Pancreas (tissue), 10 donors: Measurements from ENCODE around the gene LRP6. TPM values are rescaled to one million over a fixed set of nuclear protein-coding genes. Genes with fewer than 3 reads are reported as not detected.

ENCODE experiments used
- ATAC-seq, 4 donors: fragments of 200-7000 bp; cut with Tn5 transposase; one replicate each; pipeline versions ENCODE4 v1.8.0 to v1.9.1; 2020; ENCODE audit warnings: mild to moderate bottlenecking in 4 of 4, moderate library complexity in 4 of 4
- DNase-seq, 6 donors: peaks; one replicate each; pipeline ENCODE4 v3.0.0-alpha.2; 2020
- FAIRE-seq: peaks from 2 replicates; lab custom pipeline; 2012; peaks lifted over from hg19 to GRCh38; lab: Jason Lieb, UNC
- H3K27ac ChIP-seq, 4 donors: fragments of 200-600 bp; sonication (generic); 1 replicate in 3 of 4; 2 replicates in 1 of 4; pipeline versions ENCODE4 v1.5.0 to v1.8.0; 2020
- H3K27me3 ChIP-seq, 4 donors: fragments of 200-600 bp; one replicate each; pipeline ENCODE4 v1.8.0; 2021
- H3K36me3 ChIP-seq, 3 donors: fragments of 200-600 bp; sonication (generic) in 1 of 3; one replicate each; pipeline versions ENCODE4 v1.5.0 to v1.8.0; 2020 to 2021
- H3K4me1 ChIP-seq, 3 donors: fragments of 200-600 bp; one replicate each; pipeline ENCODE4 v1.8.0; 2021
- H3K4me3 ChIP-seq, 4 donors: fragments of 200-600 bp; sonication (generic) in 2 of 4; one replicate each; pipeline versions ENCODE4 v1.5.0 to v1.8.0; 2020 to 2021
- H3K9me3 ChIP-seq, 4 donors: fragments of 200-600 bp; one replicate each; pipeline ENCODE4 v1.8.0; 2021
- WGBS, 2 donors: extraction: QIAGEN DNeasy Blood & Tissue Kit; methylation state at CpG; one replicate each; pipeline ENCODE4 v1.1.7; 2013; 5-methylcytosine and 5-hydroxymethylcytosine counted together
- intact Hi-C, 3 donors: fragments of 100-400 bp; cut with DNase I; formaldehyde crosslinking; loops; one replicate each; pipeline versions ENCODE4 v1.11.1 to v1.14.2; 2022
- polyA plus RNA-seq, 2 donors: library from polyadenylated mRNA; stranded (reverse); fragments of 200-250 nt; gene quantifications; one replicate each; pipeline ENCODE4 v1.2.3, GENCODE V29; 2013
- total RNA-seq, 6 donors: library from RNA; stranded (reverse); fragmentation: NEBNext Ultra II Directional in 4 of 6; extraction: Animal tissue kit (Norgen Biotek cat#: 25700) in 4 of 6; gene quantifications; one replicate each; pipeline versions ENCODE4 v1.2.1 to v1.2.4, GENCODE V29; 2021 to 2023
- TF ChIP-seq, protein P1 (sequence below), 4 donors: fragments of 200-600 bp; sonication (generic) in 3 of 4; IDR thresholded peaks; one replicate each; pipeline versions ENCODE4 v1.5.0 to v1.8.0; 2021; ENCODE audit warnings: antibody characterized with exemption in 4 of 4
- donor health status: healthy with polysubstance abuse.
- donor health status: DM: no; HTN: no; CAD: no; lungs with moderate emphysema.
- donor health status: DM: no; HTN: no; CAD: no.
- donor health status: control.
- donor health status: control.
- donor health status: Bipolar disorder and iron deficiency.
- donor health status: DM: yes; HTN: yes; CAD: no.
- donor health status: DM: no; HTN: no; CAD: no.
- donor health status: DM: no; HTN: no; CAD: no.
- donor health status: DM: yes; HTN: yes; CAD: no.

Gene LRP6
- total and polyA plus RNA-seq, 8 donors, result 6.1 to 28.3 (median 21.2) TPM

DNA sequence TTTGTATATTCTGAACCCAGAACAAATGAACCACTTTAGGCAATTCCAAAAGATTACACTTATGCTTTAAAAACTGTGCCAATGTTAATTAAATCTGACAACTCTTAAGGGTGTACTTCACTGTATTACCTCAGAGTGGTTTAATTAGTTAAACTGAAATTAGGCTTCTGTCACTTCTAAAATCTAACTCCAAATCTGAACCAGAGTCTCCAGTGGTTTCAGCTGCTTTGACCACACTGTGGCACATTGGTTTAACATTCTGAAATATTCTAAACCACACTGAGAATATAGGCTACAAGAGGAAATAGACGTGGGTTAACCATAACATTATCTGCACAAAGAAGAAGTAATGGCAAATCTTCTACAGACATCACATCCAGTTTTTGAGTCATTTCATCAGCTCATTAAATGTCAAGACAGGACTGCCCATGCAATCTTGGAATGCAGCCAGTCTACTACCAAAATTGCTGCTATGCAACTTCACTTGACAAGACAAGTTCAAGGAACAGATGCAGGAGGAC, 94.8 kb downstream of the LRP6 start:
- TF ChIP-seq, protein P1, sequence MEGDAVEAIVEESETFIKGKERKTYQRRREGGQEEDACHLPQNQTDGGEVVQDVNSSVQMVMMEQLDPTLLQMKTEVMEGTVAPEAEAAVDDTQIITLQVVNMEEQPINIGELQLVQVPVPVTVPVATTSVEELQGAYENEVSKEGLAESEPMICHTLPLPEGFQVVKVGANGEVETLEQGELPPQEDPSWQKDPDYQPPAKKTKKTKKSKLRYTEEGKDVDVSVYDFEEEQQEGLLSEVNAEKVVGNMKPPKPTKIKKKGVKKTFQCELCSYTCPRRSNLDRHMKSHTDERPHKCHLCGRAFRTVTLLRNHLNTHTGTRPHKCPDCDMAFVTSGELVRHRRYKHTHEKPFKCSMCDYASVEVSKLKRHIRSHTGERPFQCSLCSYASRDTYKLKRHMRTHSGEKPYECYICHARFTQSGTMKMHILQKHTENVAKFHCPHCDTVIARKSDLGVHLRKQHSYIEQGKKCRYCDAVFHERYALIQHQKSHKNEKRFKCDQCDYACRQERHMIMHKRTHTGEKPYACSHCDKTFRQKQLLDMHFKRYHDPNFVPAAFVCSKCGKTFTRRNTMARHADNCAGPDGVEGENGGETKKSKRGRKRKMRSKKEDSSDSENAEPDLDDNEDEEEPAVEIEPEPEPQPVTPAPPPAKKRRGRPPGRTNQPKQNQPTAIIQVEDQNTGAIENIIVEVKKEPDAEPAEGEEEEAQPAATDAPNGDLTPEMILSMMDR (IDR thresholded peaks at IDR 0.05), result no peak
- 54 to 57% methylated on average over 1 of the region's 1 CpG for WGBS, 2 donors

DNA sequence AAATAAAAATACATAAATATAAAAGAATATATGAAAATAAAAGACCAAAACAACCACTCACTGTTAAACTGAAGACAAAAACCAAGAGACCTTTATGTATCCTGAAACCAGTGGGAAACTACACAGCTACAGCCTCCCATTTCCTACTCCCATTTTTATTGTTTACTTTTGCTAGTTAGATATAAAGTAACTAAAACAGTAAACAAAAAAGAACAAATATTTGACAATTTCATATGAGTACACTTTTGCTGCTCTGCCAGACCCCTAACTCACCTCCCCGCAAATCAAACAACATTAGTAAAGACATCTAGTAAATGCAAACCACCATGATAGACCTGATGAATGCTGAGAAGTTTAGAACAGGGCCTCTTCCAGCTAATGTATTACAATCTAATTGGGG, 99.0 kb downstream of the LRP6 start:
- Histone ChIP-seq H3K9me3 (no peaks in the 10 kb centered on the region), H3K27ac (peak overlapping the region in 2 of 4 donors; percentile 7 to 23), H3K27me3 (no peaks in the 10 kb centered on the region), H3K4me3 (no peak overlapping the region), H3K36me3 (peaks cover 0 to 6% (median 0%) of the 10 kb centered on the region in 3 donors), H3K4me1 (peaks cover 4 to 13% (median 9%) of the 10 kb centered on the region in 3 donors)
- ATAC-seq, result peak; percentile 73 to 87 (median 82)
- FAIRE-seq, result no peak
- no peak for DNase-seq
- 20 to 31% methylated on average over 1 of the region's 1 CpG for WGBS, 2 donors
- TF ChIP-seq, protein P1 (IDR thresholded peaks at IDR 0.05), result no peak
- intact Hi-C loops, result no loop called here

More for the DNA sequence above, 94.8 kb downstream of the LRP6 start:
- no peak for FAIRE-seq
- Histone ChIP-seq H3K4me1 (peaks cover 9 to 21% (median 12%) of the 10 kb centered on the region in 3 donors), H3K27me3 (no peaks in the 10 kb centered on the region), H3K9me3 (no peaks in the 10 kb centered on the region), H3K4me3 (no peak overlapping the region), H3K27ac (no peak overlapping the region), H3K36me3 (no peaks in the 10 kb centered on the region)
- DNase-seq, result no peak
- ATAC-seq, result no peak
- intact Hi-C loops, result no loop called here

DNA sequence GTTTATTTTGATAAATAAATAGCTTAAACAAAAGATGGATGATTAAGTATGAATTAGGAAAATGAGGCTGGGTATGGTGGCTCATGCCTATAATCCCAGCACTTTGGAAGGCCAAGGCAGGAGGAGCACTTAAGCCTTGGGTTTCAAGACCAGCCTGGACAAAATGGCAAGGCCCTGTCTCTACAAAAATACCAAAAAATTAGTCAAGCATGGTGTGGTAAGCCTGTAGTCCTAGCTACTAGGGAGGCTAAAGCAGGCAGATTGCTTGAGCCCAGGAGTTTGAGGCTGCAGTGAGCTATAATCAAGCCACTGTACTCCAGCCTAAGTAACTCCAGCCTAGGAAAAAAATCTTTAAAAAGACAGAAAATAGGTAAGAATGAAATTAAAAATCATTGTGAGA, 100.1 kb downstream of the LRP6 start:
- FAIRE-seq (no peak), DNase-seq (no peak), ATAC-seq (no peak)
- no peaks in the 10 kb centered on the region for H3K9me3 ChIP-seq
- H3K36me3 ChIP-seq, result peaks cover 0 to 6% (median 0%) of the 10 kb centered on the region in 3 donors
- TF ChIP-seq, protein P1 (IDR thresholded peaks at IDR 0.05), result no peak
- H3K4me1 ChIP-seq, result peaks cover 4 to 13% (median 9%) of the 10 kb centered on the region in 3 donors
- intact Hi-C loops, result no loop called here
- H3K27ac ChIP-seq, result no peak overlapping the region
- H3K4me3 ChIP-seq, result no peak overlapping the region
- H3K27me3 ChIP-seq, result no peaks in the 10 kb centered on the region

DNA sequence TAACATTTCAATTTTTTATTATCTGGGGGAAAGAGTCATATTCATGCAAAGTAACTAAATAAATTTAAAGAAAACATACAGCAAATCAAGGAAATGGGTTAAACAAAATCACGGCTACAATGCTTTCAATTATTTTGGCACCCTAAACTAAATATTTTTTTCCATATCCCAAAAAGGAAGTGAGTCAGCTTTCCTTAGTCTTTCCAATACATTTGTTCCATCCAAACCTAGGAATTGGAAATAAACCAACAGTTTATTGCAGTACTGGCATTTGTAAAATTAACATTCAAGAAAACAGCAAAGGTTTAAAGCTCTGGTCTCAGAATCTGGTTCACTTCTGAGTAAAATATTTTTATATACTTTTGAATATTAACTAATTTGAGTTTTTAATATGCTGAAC, 106.9 kb downstream of the LRP6 start:
- 66 to 77% methylated on average over 1 of the region's 1 CpG for WGBS, 2 donors
- no peak overlapping the region for H3K27ac ChIP-seq
- H3K4me1 ChIP-seq, result peaks cover 0 to 12% (median 2%) of the 10 kb centered on the region in 3 donors
- peaks cover 0 to 6% (median 0%) of the 10 kb centered on the region in 3 donors for H3K36me3 ChIP-seq
- TF ChIP-seq, protein P1 (IDR thresholded peaks at IDR 0.05), result no peak
- no peak overlapping the region for H3K4me3 ChIP-seq
- H3K27me3 ChIP-seq, result no peaks in the 10 kb centered on the region
- no peak for DNase-seq
- intact Hi-C loops, result no loop called here
- no peak for FAIRE-seq
- no peaks in the 10 kb centered on the region for H3K9me3 ChIP-seq
- ATAC-seq, result no peak

DNA sequence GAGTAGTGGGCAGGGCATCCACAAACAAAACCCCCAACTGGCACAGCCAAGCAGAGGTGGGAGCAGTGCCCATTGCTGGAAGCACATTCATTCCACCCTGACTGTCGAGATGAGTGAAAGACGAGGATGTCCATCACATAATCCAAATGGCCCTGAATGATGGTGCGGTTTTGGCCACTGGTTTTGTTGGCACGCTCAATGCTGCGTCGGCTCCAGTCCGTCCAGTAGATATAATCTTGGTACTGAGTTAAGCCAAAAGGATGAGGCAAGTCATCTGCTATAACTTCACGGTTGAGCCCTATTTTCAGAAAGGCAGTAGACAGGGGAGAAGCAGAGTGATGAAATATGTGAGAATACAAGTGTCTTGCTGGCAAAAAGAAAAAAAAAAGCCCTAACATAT, 108.0 kb downstream of the LRP6 start:
- H3K27ac ChIP-seq, result no peak overlapping the region
- WGBS, 2 donors, result 89 to 93% methylated on average over 8 of the region's 8 CpGs
- H3K36me3 ChIP-seq, result peaks cover 0 to 5% (median 0%) of the 10 kb centered on the region in 3 donors
- H3K9me3 ChIP-seq, result no peaks in the 10 kb centered on the region
- peak in 1 of 4 donors; percentile 12 for ATAC-seq
- intact Hi-C loops, result no loop called here
- H3K4me3 ChIP-seq, result no peak overlapping the region
- no peak for FAIRE-seq
- H3K27me3 ChIP-seq, result no peaks in the 10 kb centered on the region
- TF ChIP-seq, protein P1 (IDR thresholded peaks at IDR 0.05), result no peak
- peaks cover 0 to 12% (median 2%) of the 10 kb centered on the region in 3 donors for H3K4me1 ChIP-seq
- DNase-seq, result no peak
